ENCODE results near the gene MVB12B. TPM values are rescaled to one million over a fixed set of nuclear protein-coding genes. Genes with fewer than 3 reads are reported as not detected.

MVB12B gene
- total RNA-seq, 1 experiment from 2014 or later: 6.2 TPM

GRCh38 chr9:126515001-126515872 is 188.6 kb downstream of the MVB12B start:
- DNase-seq (ENCODE audit: low read depth): no peak

GRCh38 chr9:126515873-126516505 is 189.4 kb downstream of the MVB12B start:
- DNase-seq (ENCODE audit: low read depth): no peak

DNA sequence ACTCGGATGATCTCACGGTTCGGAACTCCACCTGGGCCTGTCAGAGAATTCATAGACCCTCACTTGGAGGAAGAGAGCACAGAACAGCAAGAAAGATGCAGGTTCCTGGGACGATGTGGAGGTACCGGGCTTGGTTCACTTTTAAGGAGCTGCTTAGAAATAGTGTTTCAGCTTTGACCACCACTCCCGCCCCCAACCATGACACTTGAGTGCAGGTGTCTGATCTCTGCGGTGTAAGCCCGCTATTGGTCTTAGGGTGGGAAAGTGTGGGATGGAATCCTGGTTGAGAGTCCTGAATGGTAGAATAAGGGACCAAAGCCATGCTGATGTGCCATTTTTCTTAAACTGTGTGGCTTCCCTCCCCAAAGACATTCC is 189.9 kb downstream of the MVB12B start:
- no peak for DNase-seq (ENCODE audit: low read depth)

- peak; percentile 74 for DNase-seq (ENCODE audit: low read depth)
Observed at GRCh38 chr9:126516936-126517832, 190.6 kb downstream of the MVB12B start.

- no peak for DNase-seq (ENCODE audit: low read depth)
Observed at GRCh38 chr9:126517833-126518356, 191.3 kb downstream of the MVB12B start.

DNA sequence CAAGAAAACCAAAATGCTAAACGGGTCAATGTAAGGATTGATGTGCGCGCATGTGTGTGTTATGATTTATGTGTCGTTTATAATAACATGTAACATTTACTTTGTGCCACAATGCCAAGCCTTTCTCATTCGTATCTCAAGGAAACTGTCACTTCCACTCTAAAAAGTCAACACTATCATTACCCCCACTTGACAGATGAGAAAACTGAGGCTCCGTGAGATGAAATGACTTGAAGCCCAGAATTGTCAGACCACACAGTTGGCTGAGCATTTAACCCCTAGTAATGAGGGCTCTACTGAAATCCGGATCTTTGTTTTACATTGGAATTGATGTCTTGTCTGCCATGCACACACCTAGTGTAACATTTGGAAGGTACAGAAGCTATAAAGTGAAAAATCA is 192.1 kb downstream of the MVB12B start:
- DNase-seq (ENCODE audit: low read depth): no peak

DNA sequence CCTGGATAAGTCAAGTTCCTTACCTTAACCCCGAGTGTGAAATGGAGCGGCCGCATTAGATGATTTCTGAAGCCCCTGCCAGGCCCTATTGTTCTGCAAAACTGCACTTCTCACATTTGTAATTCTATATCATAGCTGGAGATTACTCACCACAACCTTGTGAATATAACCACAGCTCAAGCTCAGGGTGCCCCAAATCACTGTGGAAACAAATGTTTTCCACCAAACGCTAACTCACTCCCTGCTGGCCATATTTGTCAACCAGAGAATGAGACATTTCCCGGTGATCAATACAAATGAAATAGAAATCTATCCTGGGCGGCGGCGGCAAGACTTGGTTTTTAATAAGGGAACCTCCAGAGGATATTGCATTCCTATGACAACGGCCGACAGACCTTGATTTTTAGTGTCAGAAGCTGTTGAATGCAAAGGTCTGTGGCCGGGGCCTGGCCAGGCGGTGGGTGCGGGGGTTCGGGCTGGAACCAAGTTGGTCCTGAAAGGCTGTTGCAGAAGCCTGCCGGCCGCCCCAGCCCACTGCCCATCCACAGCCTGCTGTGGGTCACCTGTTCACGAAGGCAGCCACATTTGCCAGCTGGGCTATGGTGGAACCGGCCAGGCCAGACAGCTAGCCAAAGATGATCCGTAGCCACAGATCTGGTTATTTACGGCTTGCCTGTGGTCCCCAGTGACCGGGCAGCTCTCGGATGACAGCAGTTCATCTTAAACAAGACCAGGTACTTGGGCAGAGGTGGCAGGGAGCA is 193.2 kb downstream of the MVB12B start:
- DNase-seq (ENCODE audit: low read depth): peak; percentile 25

GRCh38 chr9:126520453-126520852 is 193.8 kb downstream of the MVB12B start:
- no peak for DNase-seq (ENCODE audit: low read depth)

GRCh38 chr9:126521089-126521488 is 194.5 kb downstream of the MVB12B start:
- no peak for DNase-seq (ENCODE audit: low read depth)

GRCh38 chr9:126521551-126521950 is 194.9 kb downstream of the MVB12B start:
- DNase-seq (ENCODE audit: low read depth): no peak

DNA sequence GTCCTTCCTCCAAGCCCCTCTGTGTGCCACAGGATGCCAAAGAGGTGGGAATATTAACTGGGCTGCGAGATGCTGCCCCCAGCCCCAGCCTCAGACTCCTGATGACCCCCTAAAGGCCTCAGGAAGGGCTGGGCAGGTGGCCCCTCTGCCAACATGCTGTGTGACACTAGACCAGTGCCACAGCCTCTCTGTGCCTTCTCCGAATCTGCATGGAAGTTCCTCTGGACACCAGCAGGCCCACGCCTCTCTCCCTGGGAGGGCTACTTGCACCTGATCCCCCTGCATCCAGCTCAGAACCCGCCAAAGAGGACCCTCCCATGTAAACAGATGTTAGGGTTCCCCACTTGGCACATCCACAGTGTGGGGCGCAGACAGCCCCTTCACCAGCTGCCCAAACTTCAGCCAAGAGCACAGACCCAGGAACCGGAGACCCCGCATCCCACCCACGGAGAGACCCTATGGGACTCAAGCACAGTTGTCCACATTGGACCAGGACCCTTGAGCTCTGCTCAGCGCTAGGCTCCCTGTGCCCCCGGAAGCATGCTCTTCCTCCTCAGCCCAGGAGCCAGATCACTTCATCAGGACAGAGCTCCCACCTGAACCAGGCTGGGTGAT is 195.5 kb downstream of the MVB12B start:
- no peak for DNase-seq (ENCODE audit: low read depth)

DNA sequence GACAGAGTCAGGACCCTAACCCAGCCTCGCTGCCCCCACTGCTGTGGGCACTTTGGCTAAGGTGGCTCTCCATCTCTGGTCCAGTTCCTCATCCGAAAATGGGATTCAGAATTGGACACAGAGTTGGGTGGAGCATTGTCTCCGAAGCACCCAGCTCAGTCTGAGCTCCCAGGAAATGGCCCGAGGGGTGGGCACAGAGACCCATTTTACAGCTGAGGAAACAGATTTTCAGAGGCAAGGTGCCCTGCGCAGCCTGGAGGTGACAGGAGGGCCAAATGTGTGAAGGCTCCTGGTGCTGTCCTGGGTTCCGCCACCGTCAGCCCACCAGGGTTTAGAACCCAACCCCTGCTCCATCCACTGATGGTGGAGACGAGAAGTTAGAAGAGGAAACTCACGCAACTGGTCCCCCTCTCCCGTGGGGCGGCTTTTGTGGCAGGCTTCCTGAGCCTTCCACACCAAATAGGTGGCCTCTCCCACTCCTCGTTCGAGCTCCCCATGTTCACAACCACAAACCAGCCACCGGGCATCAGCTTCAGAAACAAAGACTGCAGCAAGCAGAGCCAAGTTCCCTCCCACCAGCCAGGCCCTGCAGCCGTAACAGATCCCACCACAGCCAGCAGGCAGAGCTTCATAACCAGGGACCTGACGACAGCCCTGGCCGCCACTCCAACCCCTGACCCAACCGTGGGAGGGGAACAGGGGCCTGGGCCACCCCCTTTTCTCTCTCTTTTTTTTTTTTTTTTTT is 196.2 kb downstream of the MVB12B start:
- DNase-seq (ENCODE audit: low read depth): no peak

DNA sequence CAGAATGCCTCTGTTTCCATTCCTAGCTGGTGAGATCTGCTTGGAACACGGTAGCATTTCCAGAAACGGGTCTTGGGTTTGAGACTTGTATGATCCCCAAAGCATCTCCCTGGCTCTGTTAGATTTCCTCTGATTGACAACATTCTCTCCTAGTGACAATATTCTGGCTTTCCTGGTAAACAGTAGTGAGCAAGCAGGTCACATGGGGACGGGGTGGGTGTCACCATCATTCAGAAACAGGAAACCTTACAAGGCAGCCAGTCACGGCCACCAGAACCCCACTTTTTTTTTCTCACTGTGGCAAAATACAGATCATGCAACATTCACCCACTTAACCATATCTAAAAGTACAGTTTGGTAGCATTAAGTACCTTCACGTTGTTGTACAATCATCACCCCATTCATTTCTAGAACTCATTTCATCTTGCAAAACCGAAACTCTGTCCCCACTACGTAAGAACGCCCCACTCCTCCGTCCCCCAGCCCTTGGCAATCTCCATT is 197.0 kb downstream of the MVB12B start:
- peak; percentile 35 for DNase-seq (ENCODE audit: low read depth)

GRCh38 chr9:126524353-126525077 is 197.9 kb downstream of the MVB12B start:
- no peak for DNase-seq (ENCODE audit: low read depth)

GRCh38 chr9:126526218-126527108 is 199.8 kb downstream of the MVB12B start:
- no peak for DNase-seq (ENCODE audit: low read depth)

GRCh38 chr9:126527109-126527825 is 200.6 kb downstream of the MVB12B start:
- no peak for DNase-seq (ENCODE audit: low read depth)

- no peak for DNase-seq (ENCODE audit: low read depth)
Observed at GRCh38 chr9:126528111-126528510, 201.5 kb downstream of the MVB12B start.
